ENCODE measurements around the gene ARMC8.

The ARMC8 gene

DNA sequence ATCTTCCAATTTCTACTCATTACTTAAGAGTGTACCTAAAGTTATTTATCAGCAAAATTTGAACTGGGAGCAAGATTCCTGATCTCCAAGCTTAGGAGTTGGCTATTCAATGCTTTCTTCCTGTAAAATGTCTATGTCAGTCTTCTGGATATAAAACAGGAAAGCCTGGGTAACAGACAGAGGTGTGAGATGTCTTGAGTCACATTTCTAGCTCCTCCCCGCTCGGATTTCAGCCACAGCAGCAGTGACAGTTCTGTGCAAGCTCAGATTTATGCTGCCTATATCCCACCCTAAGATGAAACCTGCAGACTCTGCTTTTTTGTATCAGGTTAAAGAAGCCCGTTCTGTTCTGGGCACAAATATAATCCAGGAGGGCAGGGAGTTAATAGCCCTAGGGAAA lies 2.1 kb upstream of the ARMC8 start:
- TF ChIP-seq, protein P1, sequence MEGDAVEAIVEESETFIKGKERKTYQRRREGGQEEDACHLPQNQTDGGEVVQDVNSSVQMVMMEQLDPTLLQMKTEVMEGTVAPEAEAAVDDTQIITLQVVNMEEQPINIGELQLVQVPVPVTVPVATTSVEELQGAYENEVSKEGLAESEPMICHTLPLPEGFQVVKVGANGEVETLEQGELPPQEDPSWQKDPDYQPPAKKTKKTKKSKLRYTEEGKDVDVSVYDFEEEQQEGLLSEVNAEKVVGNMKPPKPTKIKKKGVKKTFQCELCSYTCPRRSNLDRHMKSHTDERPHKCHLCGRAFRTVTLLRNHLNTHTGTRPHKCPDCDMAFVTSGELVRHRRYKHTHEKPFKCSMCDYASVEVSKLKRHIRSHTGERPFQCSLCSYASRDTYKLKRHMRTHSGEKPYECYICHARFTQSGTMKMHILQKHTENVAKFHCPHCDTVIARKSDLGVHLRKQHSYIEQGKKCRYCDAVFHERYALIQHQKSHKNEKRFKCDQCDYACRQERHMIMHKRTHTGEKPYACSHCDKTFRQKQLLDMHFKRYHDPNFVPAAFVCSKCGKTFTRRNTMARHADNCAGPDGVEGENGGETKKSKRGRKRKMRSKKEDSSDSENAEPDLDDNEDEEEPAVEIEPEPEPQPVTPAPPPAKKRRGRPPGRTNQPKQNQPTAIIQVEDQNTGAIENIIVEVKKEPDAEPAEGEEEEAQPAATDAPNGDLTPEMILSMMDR (IDR thresholded peaks at IDR 0.05; ENCODE audit: insufficient read depth, low read depth, low read length, missing control alignments) = no peak
- H3K4me3 ChIP-seq (ENCODE audit: low read depth, low read length) = no peak overlapping the region
- no peak for DNase-seq (ENCODE audit: low read depth)

DNA sequence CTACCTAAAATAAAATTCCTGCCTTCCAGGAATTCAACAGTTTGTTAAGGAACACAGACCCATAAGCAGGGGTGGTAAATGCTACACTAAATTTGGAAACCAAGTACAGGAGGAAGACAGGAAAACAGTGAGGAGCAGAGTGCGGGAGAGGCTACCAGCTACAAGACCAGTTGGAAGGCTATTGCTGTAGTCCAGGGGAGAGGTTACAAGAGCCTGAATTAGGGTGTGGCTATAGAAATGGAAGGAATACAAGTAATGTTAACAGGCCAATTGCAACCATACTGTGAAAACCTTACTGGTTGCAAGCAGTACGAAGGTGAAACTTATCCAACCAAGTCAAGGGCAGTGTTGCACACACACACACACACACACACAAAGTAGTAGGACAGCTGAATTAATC lies 880 bp upstream of the ARMC8 start:
- DNase-seq (ENCODE audit: low read depth) = no peak
- H3K4me3 ChIP-seq (ENCODE audit: low read depth, low read length) = no peak overlapping the region
- TF ChIP-seq, protein P1 (IDR thresholded peaks at IDR 0.05; ENCODE audit: insufficient read depth, low read depth, low read length, missing control alignments) = no peak

DNA sequence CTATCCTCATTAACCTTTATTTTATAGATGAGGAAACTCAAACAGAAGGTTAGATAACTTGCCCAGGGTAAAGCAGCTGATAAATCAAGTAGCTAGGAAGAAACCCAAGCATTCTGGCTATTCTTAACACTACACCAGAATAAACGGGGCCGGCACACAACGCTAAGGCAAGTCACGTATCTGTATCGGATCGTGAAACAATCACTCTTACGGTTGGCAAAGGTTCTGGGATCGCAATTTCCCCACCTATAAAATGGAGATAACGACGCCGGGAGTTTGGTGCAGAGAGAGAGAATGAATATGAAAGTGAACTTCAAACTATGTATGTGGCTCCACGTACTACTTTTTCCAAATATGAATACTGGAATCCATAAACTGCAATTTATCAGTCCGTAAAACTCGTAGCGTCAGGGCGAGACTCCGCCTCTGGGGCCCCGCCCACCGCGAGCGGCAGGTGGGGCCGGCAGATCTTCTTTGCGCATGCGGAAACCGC lies 252 bp upstream of the ARMC8 start:
- peak; percentile 94 for DNase-seq (ENCODE audit: low read depth)
- TF ChIP-seq, protein P1 (IDR thresholded peaks at IDR 0.05; ENCODE audit: insufficient read depth, low read depth, low read length, missing control alignments) = no peak
- H3K4me3 ChIP-seq (ENCODE audit: low read depth, low read length) = peak overlapping the region; percentile 78

DNA sequence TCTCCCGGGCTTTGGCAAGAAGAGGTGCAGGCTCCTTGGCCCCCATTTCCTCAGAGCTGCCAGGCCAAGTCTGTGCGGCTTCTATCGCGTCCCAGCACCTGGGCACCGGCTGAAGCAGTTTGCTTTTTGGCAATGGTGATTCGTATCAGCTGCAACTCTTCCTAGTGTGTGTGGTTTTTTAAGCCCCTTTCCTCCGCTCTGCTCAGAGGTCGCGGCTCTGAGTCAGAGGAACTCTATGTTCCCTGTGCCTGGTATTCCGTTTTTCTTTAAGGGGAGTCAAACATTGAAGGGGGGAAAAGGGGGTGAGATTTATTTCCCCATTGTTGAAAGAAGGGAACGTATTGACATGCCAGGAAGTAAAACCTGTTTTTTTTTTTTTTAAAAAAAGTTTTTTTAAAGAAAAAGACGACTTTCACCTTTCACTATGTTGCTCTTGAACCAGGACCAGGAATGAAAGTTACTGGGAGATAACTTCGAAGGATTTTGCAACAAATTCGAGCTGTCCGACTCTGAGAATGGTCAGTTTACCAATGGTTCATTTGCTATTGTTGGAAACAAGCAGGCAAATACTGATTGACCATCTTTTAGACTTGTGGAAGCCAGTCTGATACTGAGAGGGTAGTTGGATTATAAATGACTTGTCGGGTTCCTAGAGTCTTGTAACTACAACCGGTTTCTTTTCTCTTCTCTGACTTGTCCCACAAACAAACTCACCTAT lies 1.1 kb downstream of the ARMC8 start:
- TF ChIP-seq, protein P1 (IDR thresholded peaks at IDR 0.05; ENCODE audit: insufficient read depth, low read depth, low read length, missing control alignments) = no peak
- peak; percentile 26 for DNase-seq (ENCODE audit: low read depth)
- H3K4me3 ChIP-seq (ENCODE audit: low read depth, low read length) = peak overlapping the region; percentile 78

DNA sequence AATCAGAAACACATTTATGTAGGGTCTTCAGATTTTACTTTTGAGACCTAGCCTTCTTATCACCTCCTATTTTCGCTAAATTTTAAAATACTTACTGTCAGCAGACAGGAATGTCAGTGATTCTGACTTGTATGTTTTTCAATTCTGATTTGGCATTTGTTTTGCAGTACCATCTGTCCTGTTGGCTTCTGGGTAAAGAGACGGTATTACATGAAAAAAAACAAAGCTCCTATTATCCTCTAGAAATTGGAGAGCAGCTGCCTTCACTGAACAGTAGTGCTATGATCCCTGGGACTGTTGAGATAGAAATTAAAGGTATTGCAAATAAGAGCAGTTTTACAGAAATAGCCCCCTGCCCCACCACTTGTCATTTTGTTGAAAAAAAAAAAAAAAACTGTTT lies 8.4 kb downstream of the ARMC8 start:
- H3K4me3 ChIP-seq (ENCODE audit: low read depth, low read length) = no peak overlapping the region
- no peak for DNase-seq (ENCODE audit: low read depth)
- TF ChIP-seq, protein P1 (IDR thresholded peaks at IDR 0.05; ENCODE audit: insufficient read depth, low read depth, low read length, missing control alignments) = no peak

DNA sequence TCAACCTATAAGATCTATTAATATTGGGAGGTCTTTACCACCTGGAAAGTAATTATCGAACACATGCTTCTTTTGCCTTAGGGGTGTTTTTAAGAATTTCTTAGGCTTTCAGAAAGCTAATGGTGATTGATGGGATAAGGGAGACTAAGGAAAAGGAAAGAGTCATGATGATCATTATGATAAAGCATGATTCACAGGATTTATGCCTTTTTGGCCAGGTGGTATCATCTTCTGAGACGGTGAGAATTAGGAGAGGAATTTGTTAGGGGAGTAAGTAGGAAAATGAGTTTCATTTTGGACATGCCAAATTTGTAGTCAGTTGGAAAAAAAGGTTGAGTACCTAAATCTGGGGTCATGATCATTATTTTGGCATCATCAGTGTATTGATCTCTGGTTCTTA lies 8.9 kb downstream of the ARMC8 start:
- DNase-seq (ENCODE audit: low read depth) = no peak
- no peak overlapping the region for H3K4me3 ChIP-seq (ENCODE audit: low read depth, low read length)
- TF ChIP-seq, protein P1 (IDR thresholded peaks at IDR 0.05; ENCODE audit: insufficient read depth, low read depth, low read length, missing control alignments) = no peak

DNA sequence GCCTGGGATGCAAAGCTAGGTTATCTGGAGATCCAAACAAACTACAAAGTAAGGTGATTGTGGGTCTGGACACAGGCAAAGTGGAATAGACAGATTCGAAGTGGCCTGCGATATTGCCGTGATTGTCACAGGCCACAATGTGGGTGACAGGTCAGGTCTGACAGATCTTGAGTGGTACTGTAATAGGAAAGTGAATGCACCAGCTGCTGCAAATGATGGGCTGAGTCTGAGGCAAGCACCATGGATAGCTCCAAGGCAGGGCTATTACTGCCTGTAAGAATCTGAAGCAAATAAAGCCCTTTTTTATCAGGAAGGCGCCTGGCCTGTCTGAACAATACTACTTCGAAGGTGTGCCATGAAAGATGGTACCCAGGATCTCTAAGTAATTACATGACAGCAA lies 10.0 kb downstream of the ARMC8 start:
- H3K4me3 ChIP-seq (ENCODE audit: low read depth, low read length) = no peak overlapping the region
- TF ChIP-seq, protein P1 (IDR thresholded peaks at IDR 0.05; ENCODE audit: insufficient read depth, low read depth, low read length, missing control alignments) = no peak
- peak; percentile 21 for DNase-seq (ENCODE audit: low read depth)
